ENCODE measurements around the gene RHOD.

GRCh38 chr11:67045314-67045713, 11.3 kb upstream of the RHOD start:
- TF ChIP-seq EZH2phosphoT487 (IDR thresholded peaks at IDR 0.05; ENCODE audit: low read depth, severe bottlenecking, unreplicated experiment) (no peak), CTCF (IDR thresholded peaks at IDR 0.05; ENCODE audit: poor library complexity) (no peak), EZH2 (IDR thresholded peaks at IDR 0.05; ENCODE audit: borderline replicate concordance) (no peak)

All from hepatocyte (in vitro differentiated cells).